BLaER1 treated with 17β-estradiol and CSF1 and Interleukin-3, amounts not matched to agents 10 nM and 100 nM (cell line): Measurements from ENCODE around the gene KXD1.
"Not testable (repeated sequence)": the region's sequence is repeated elsewhere in the genome, so short reads cannot be mapped to it uniquely, and the experiment has no call there.

Experiments used
- H3K27ac ChIP-seq, 11 experiments: shearing (Covaris generic); formaldehyde crosslinking; 2 replicates each; pipeline ENCODE4 v1.8.1; 2022
- H3K27me3 ChIP-seq, 11 experiments: shearing (Covaris generic); formaldehyde crosslinking; 2 replicates each; pipeline ENCODE4 v1.8.1; 2022
- H3K36me3 ChIP-seq, 11 experiments: shearing (Covaris generic); formaldehyde crosslinking; 2 replicates each; pipeline ENCODE4 v1.8.1; 2022
- H3K4me1 ChIP-seq, 10 experiments: shearing (Covaris generic); formaldehyde crosslinking; 2 replicates each; pipeline ENCODE4 v1.8.1; 2022
- H3K4me2 ChIP-seq, 11 experiments: shearing (Covaris generic); formaldehyde crosslinking; 2 replicates each; pipeline ENCODE4 v1.8.1; 2022
- H3K4me3 ChIP-seq, 10 experiments: shearing (Covaris generic); formaldehyde crosslinking; 2 replicates each; pipeline ENCODE4 v1.8.1; 2022
- H3K9ac ChIP-seq, 11 experiments: shearing (Covaris generic); formaldehyde crosslinking; 2 replicates each; pipeline ENCODE4 v1.8.1; 2022
- H3K9me3 ChIP-seq, 11 experiments: shearing (Covaris generic); formaldehyde crosslinking; replicated peaks in 1 of 11; 2 replicates each; pipeline ENCODE4 v1.8.1; 2022
- H4K20me1 ChIP-seq, 11 experiments: shearing (Covaris generic); formaldehyde crosslinking; 2 replicates each; pipeline ENCODE4 v1.8.1; 2022
- Cebpa-rat ChIP-seq, 11 experiments: shearing (Covaris generic); IDR thresholded peaks; 2 replicates each; pipeline ENCODE4 v1.8.1; 2022

The KXD1 gene

GRCh38 chr19:18590273-18591272 is 32.9 kb downstream of the KXD1 start:
- TF ChIP-seq Cebpa-rat (IDR thresholded peaks at IDR 0.05), result no peak
- H3K9ac ChIP-seq, result peak overlapping the region in 1 of 11 experiments; percentile 93; a peak in 1 of 22 replicates
- peak overlapping the region in 4 of 10 experiments; percentile 73 to 88 (median 76); a peak in 4 of 20 replicates for H3K4me3 ChIP-seq

GRCh38 chr19:18591735-18592385 is 34.2 kb downstream of the KXD1 start:
- Histone ChIP-seq H3K27me3 (peaks cover 12 to 29% (median 14%) of the 10 kb centered on the region in 11 experiments; a peak in 17 of 22 replicates), H4K20me1 (peaks cover 7 to 63% (median 22%) of the 10 kb centered on the region in 11 experiments; a peak in 15 of 22 replicates), H3K9me3 (peaks cover 0 to 5% (median 0%) of the 10 kb centered on the region in 11 experiments; a peak in 4 of 22 replicates), H3K36me3 (peaks cover 8 to 22% (median 18%) of the 10 kb centered on the region in 11 experiments; a peak in 17 of 22 replicates), H3K27ac (no peak overlapping the region), H3K4me1 (peaks cover 49 to 87% (median 78%) of the 10 kb centered on the region in 10 experiments), H3K4me2 (peak overlapping the region in 7 of 11 experiments; percentile 7 to 96 (median 40); a peak in 11 of 22 replicates), H3K4me3 (no peak overlapping the region), H3K9ac (peak overlapping the region in 4 of 11 experiments; percentile 7 to 31 (median 17); a peak in 4 of 22 replicates)
- TF ChIP-seq Cebpa-rat (IDR thresholded peaks at IDR 0.05), result no peak

More at GRCh38 chr19:18590273-18591272, 32.9 kb downstream of the KXD1 start:
- Histone ChIP-seq H3K36me3 (peaks cover 8 to 22% (median 18%) of the 10 kb centered on the region in 11 experiments; a peak in 17 of 22 replicates), H3K4me2 (peak overlapping the region; percentile 95 to 100 (median 97)), H3K27ac (no peak overlapping the region), H3K4me1 (peaks cover 57 to 90% (median 81%) of the 10 kb centered on the region in 10 experiments), H3K27me3 (peaks cover 0 to 17% (median 10%) of the 10 kb centered on the region in 11 experiments; a peak in 15 of 22 replicates), H3K9me3 (peaks cover 0 to 11% (median 0%) of the 10 kb centered on the region in 11 experiments; a peak in 4 of 22 replicates), H4K20me1 (peaks cover 7 to 51% (median 19%) of the 10 kb centered on the region in 11 experiments; a peak in 15 of 22 replicates)

DNA sequence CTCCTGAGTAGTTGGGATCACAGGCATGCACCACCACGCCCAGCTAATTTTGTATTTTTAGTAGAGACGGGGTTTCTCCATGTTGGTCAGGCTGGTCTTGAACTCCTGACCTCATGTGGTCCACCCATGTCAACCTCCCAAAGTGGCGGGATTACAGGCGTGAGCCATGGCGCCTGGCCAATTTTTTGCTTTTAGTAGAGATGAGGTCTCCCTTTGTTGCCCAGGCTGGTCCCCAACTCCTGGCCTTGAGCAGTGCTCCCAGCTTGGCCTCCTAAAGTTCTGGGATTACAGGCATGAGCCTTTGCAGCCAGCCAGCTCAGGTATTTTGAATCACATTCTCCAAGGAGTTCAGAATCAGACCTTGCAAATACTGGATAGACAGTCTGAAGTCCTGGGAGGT is 35.1 kb downstream of the KXD1 start:
- Histone ChIP-seq H3K9ac (peak overlapping the region in 3 of 11 experiments; percentile 52 to 58 (median 56); a peak in 5 of 22 replicates), H3K27me3 (peaks cover 14 to 37% (median 16%) of the 10 kb centered on the region in 11 experiments; a peak in 17 of 22 replicates), H4K20me1 (peaks cover 7 to 63% (median 22%) of the 10 kb centered on the region in 11 experiments; a peak in 15 of 22 replicates), H3K4me2 (peak overlapping the region in 8 of 11 experiments; percentile 40 to 96 (median 90); a peak in 15 of 22 replicates), H3K4me1 (peaks cover 46 to 91% (median 81%) of the 10 kb centered on the region in 10 experiments), H3K36me3 (peaks cover 8 to 22% (median 18%) of the 10 kb centered on the region in 11 experiments; a peak in 17 of 22 replicates)
- H3K9me3 ChIP-seq, H3K27ac ChIP-seq, H3K4me3 ChIP-seq: not testable (repeated sequence)

DNA sequence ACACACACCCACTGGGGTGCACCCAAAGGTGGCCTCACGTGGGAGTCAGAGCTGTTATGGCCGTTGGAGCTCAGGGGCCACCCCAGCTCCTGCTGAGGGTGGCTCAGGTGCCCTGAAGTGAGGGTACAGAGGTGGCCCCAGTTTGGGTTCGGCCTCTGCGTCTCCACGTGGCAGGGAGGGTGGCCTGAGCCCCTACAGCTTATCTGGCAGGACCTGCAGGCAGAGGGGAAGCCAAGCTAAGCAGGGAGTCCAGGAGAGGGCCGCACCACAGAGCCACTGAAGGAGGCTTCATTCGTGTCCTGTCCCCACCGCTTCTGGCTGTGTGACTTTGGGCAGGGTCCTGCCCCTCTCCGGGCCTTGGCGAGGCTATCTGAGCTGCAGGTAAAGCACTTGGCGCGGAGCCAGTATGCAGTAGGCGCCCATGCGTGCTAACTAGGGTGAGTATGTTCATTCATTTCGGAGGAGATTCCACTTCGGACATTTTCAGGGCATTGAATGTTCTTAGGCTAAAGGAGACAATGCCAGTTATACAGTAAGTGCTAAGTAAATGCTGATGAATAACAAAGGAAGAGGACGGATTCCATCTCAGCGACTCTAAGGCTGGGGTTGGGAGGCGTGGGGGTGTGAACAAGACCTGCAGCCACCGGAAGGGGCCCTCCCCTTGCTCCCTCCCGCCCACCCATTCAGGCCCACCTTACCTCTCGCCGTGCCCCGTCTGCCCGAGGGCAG is 35.9 kb downstream of the KXD1 start:
- Histone ChIP-seq H3K9ac (peak overlapping the region in 4 of 11 experiments; percentile 36 to 58 (median 56); a peak in 8 of 22 replicates), H3K4me2 (peak overlapping the region in 10 of 11 experiments; percentile 88 to 99 (median 94); a peak in 21 of 22 replicates), H3K4me1 (peaks cover 43 to 91% (median 80%) of the 10 kb centered on the region in 10 experiments), H3K9me3 (no peaks in the 10 kb centered on the region), H3K4me3 (peak overlapping the region in 3 of 10 experiments; percentile 34 to 65 (median 51); a peak in 4 of 20 replicates), H3K27ac (no peak overlapping the region), H4K20me1 (peaks cover 7 to 63% (median 22%) of the 10 kb centered on the region in 11 experiments; a peak in 15 of 22 replicates), H3K36me3 (peaks cover 8 to 22% (median 18%) of the 10 kb centered on the region in 11 experiments; a peak in 17 of 22 replicates), H3K27me3 (peaks cover 14 to 45% (median 24%) of the 10 kb centered on the region in 11 experiments; a peak in 19 of 22 replicates)
- TF ChIP-seq Cebpa-rat (IDR thresholded peaks at IDR 0.05), result no peak

GRCh38 chr19:18594096-18594823 is 36.6 kb downstream of the KXD1 start:
- peak overlapping the region in 8 of 10 experiments; percentile 34 to 65 (median 46); a peak in 15 of 20 replicates for H3K4me3 ChIP-seq
- H3K27ac ChIP-seq, result peak overlapping the region in 4 of 11 experiments; percentile 11 to 28 (median 14); a peak in 2 of 22 replicates
- no peak for TF ChIP-seq Cebpa-rat (IDR thresholded peaks at IDR 0.05)
- H4K20me1 ChIP-seq, result peaks cover 7 to 61% (median 22%) of the 10 kb centered on the region in 11 experiments; a peak in 15 of 22 replicates
- H3K36me3 ChIP-seq, result peaks cover 8 to 22% (median 18%) of the 10 kb centered on the region in 11 experiments; a peak in 17 of 22 replicates
- H3K4me1 ChIP-seq, result peaks cover 43 to 88% (median 78%) of the 10 kb centered on the region in 10 experiments
- H3K27me3 ChIP-seq, result peaks cover 17 to 52% (median 30%) of the 10 kb centered on the region in 11 experiments; a peak in 19 of 22 replicates
- H3K9ac ChIP-seq, result peak overlapping the region in 10 of 11 experiments; percentile 20 to 63 (median 54); a peak in 20 of 22 replicates
- no peaks in the 10 kb centered on the region for H3K9me3 ChIP-seq
- H3K4me2 ChIP-seq, result peak overlapping the region; percentile 88 to 100 (median 94)

DNA sequence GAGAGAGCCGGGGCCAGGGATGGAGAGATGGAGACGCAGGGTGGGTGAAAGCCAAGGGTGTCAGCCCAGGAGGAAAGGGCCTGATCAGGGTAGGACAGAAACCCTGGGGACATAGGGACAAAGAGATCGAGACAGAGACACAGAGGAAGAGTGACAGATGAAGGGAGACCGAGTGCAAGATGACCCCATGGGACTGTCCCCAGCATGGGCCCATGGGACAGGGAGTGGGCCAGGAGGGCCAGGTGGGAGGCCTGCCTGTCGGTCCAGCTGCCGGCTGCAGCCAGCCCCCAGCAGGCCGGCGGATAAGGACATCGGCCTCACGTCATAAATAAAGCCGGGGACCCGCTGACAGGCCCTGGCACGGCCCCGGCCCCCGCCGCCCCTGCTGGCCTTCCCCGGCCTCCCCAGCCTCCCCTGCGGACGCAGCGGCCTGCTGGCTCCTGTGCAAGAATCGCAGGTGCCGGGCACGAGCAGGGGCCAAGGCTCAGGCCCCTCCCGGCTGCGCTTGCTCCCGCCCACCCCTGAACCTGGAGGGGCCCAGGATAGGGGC is 37.2 kb downstream of the KXD1 start:
- H3K4me2 ChIP-seq, result peak overlapping the region; percentile 88 to 100 (median 94)
- peaks cover 7 to 58% (median 17%) of the 10 kb centered on the region in 11 experiments; a peak in 15 of 22 replicates for H4K20me1 ChIP-seq
- H3K27me3 ChIP-seq, result peaks cover 18 to 59% (median 36%) of the 10 kb centered on the region in 11 experiments; a peak in 19 of 22 replicates
- H3K4me3 ChIP-seq, result peak overlapping the region in 7 of 10 experiments; percentile 34 to 65 (median 47); a peak in 13 of 20 replicates
- peak overlapping the region in 9 of 11 experiments; percentile 20 to 63 (median 53); a peak in 17 of 22 replicates for H3K9ac ChIP-seq
- H3K9me3 ChIP-seq, result no peaks in the 10 kb centered on the region
- peak overlapping the region in 4 of 11 experiments; percentile 11 to 28 (median 14); a peak in 2 of 22 replicates for H3K27ac ChIP-seq
- no peak for TF ChIP-seq Cebpa-rat (IDR thresholded peaks at IDR 0.05)
- H3K4me1 ChIP-seq, result peaks cover 36 to 82% (median 71%) of the 10 kb centered on the region in 10 experiments
- peaks cover 8 to 22% (median 18%) of the 10 kb centered on the region in 11 experiments; a peak in 17 of 22 replicates for H3K36me3 ChIP-seq
